Ovary (tissue), 9 donors: Measurements from ENCODE around the gene BCAR3. TPM values are rescaled to one million over a fixed set of nuclear protein-coding genes. Genes with fewer than 3 reads are reported as not detected.

Experiments used
- DNase-seq, 5 donors: peaks; one replicate each; pipeline ENCODE4 v3.0.0-alpha.2; 2019 to 2020
- H3K27ac ChIP-seq, 2 donors: fragments of 200-600 bp; one replicate each; pipeline versions ENCODE4 v1.5.1 to v1.8.0; 2019 to 2022
- H3K27me3 ChIP-seq: fragments of 200-600 bp; one replicate; pipeline ENCODE4 v1.8.0; 2022
- H3K36me3 ChIP-seq: fragments of 200-600 bp; sonication (generic); one replicate; pipeline ENCODE4 v1.5.1; 2019
- H3K4me1 ChIP-seq: one replicate; pipeline ENCODE4 v1.8.1; 2013; ENCODE audit warnings: mild to moderate bottlenecking, moderate library complexity; ENCODE audit not compliant: insufficient read depth
- H3K4me3 ChIP-seq: fragments of 200-600 bp; sonication (generic); one replicate; pipeline ENCODE4 v1.5.1; 2017
- H3K9me3 ChIP-seq, 2 donors: fragments of 200-600 bp in 1 of 2; sonication (generic) in 1 of 2; one replicate each; pipeline versions ENCODE4 v1.5.1 to v1.8.1; 2013 to 2019; ENCODE audit warnings: mild to moderate bottlenecking in 1 of 2, moderate library complexity in 1 of 2
- CTCF ChIP-seq, 3 donors: fragments of 450-650 bp in 2 of 3; fragments of 200-600 bp in 1 of 3; IDR thresholded peaks; one replicate each; pipeline versions ENCODE4 v1.5.1 to v1.8.0; 2016 to 2022; ENCODE audit warnings: antibody characterized with exemption in 3 of 3, mild to moderate bottlenecking in 1 of 3
- EP300 ChIP-seq: sonication (generic); formaldehyde crosslinking; IDR thresholded peaks from one replicate; pipeline ENCODE4 v1.6.1; 2017; ENCODE audit warnings: antibody characterized with exemption
- POLR2A ChIP-seq: fragments of 450-650 bp; IDR thresholded peaks from one replicate; pipeline ENCODE4 v1.6.1; 2017; ENCODE audit warnings: antibody characterized with exemption, mild to moderate bottlenecking, moderate library complexity
- WGBS, 3 donors: extraction: QIAGEN DNeasy Blood & Tissue Kit in 1 of 3; methylation state at CpG; one replicate each; pipeline versions ENCODE4 v1.1.5 to v1.1.7; 2013 to 2017; 5-methylcytosine and 5-hydroxymethylcytosine counted together
- intact Hi-C, 4 donors: fragments of 100-400 bp; cut with DNase I; formaldehyde crosslinking; loops; one replicate each; pipeline versions ENCODE4 v1.11.0 to v1.15.1; 2022 to 2023
- polyA plus RNA-seq, 2 donors: library from polyadenylated mRNA; stranded (reverse); fragments of 200-250 nt in 1 of 2; fragments of 350-450 nt in 1 of 2; fragmentation: Illumina TruSeq in 1 of 2; extraction: RNeasy Lipid Tissue Mini Kit (QIAGEN cat#74804) in 1 of 2; gene quantifications; one replicate each; pipeline ENCODE4 v1.2.3, GENCODE V29; 2013 to 2014
- total RNA-seq, 7 donors: library from RNA; depleted of rRNA in 2 of 7; stranded (reverse); fragments of >200 nt in 2 of 7; fragmentation: NEBNext Ultra II Directional in 3 of 7; extraction: Animal tissue kit (Norgen Biotek cat#: 25700) in 3 of 7; gene quantifications; one replicate each; pipeline versions ENCODE4 v1.1.0 to v1.2.4, GENCODE V29; 2016 to 2023
- donor health status: DM: no; HTN: no; CAD: no; lungs with moderate emphysema.
- donor health status: DM: no; HTN: no; CAD: no.
- donor health status: Bipolar disorder and iron deficiency.
- donor health status: DM: yes; HTN: yes; CAD: no.
- donor health status: DM: no; HTN: no; CAD: no.
- donor health status: DM: yes; HTN: yes; CAD: no.

The BCAR3 gene
- total and polyA plus RNA-seq, 9 donors: 13.8 to 30.8 (median 17.5) TPM

GRCh38 chr1:93669369-93669768, 12.3 kb downstream of the BCAR3 start:
- intact Hi-C loops: no loop called here
- H3K9me3 ChIP-seq: no peaks in the 10 kb centered on the region
- TF ChIP-seq EP300 (no peak), POLR2A (no peak), CTCF (IDR thresholded peaks at IDR 0.05) (no peak)
- H3K27me3 ChIP-seq: no peaks in the 10 kb centered on the region
- no peak overlapping the region for H3K27ac ChIP-seq
- no peak overlapping the region for H3K4me3 ChIP-seq
- peaks cover 36% of the 10 kb centered on the region for H3K4me1 ChIP-seq
- no peak for DNase-seq
- no peaks in the 10 kb centered on the region for H3K36me3 ChIP-seq
- 62 to 88% (median 71%) methylated on average over 4 of the region's 4 CpGs for WGBS, 3 donors

GRCh38 chr1:93668951-93669350, 12.7 kb downstream of the BCAR3 start:
- DNase-seq: no peak
- WGBS, 3 donors: 54 to 95% (median 82%) methylated on average over 5 of the region's 5 CpGs
- Histone ChIP-seq H3K4me1 (peaks cover 34% of the 10 kb centered on the region), H3K9me3 (no peaks in the 10 kb centered on the region), H3K27me3 (no peaks in the 10 kb centered on the region), H3K4me3 (no peak overlapping the region), H3K27ac (no peak overlapping the region), H3K36me3 (no peaks in the 10 kb centered on the region)
- intact Hi-C loops: no loop called here
- TF ChIP-seq POLR2A: no peak
- no peak for TF ChIP-seq EP300
- no peak for TF ChIP-seq CTCF (IDR thresholded peaks at IDR 0.05)

GRCh38 chr1:93668121-93668520, 13.5 kb downstream of the BCAR3 start:
- Histone ChIP-seq H3K27ac (no peak overlapping the region), H3K4me1 (peaks cover 37% of the 10 kb centered on the region), H3K4me3 (no peak overlapping the region), H3K9me3 (no peaks in the 10 kb centered on the region), H3K36me3 (no peaks in the 10 kb centered on the region), H3K27me3 (no peaks in the 10 kb centered on the region)
- DNase-seq: no peak
- intact Hi-C loops: no loop called here
- TF ChIP-seq POLR2A: no peak
- no peak for TF ChIP-seq CTCF (IDR thresholded peaks at IDR 0.05)
- TF ChIP-seq EP300: no peak
- 96 to 98% (median 97%) methylated on average over 5 of the region's 5 CpGs for WGBS, 3 donors

- H3K4me3 ChIP-seq: no peak overlapping the region
- intact Hi-C loops: no loop called here
- no peaks in the 10 kb centered on the region for H3K9me3 ChIP-seq
- no peak for DNase-seq
- TF ChIP-seq CTCF (IDR thresholded peaks at IDR 0.05) (no peak), EP300 (no peak), POLR2A (no peak)
- H3K36me3 ChIP-seq: no peaks in the 10 kb centered on the region
- peaks cover 34% of the 10 kb centered on the region for H3K4me1 ChIP-seq
- H3K27me3 ChIP-seq: no peaks in the 10 kb centered on the region
- 94 to 98% (median 97%) methylated on average over 4 of the region's 4 CpGs for WGBS, 3 donors
- no peak overlapping the region for H3K27ac ChIP-seq
These were observed 14.0 kb downstream of the BCAR3 start for GRCh38 chr1:93667642-93668041.
